Stimulated activated CD4-positive, alpha-beta T cell treated with anti-CD3 and anti-CD28 coated beads, Interleukin-1b, Interleukin-23, amount 100 ng/mL, for 24 hours (primary cell): Measurements from ENCODE around the gene IRX6.

ENCODE experiments used
- DNase-seq, 4 experiments: peaks; one replicate each; pipeline ENCODE4 v3.0.0-alpha.2; 2020; ENCODE audit warnings: low read depth in 4 of 4, low spot score in 1 of 4

IRX6 gene

DNA sequence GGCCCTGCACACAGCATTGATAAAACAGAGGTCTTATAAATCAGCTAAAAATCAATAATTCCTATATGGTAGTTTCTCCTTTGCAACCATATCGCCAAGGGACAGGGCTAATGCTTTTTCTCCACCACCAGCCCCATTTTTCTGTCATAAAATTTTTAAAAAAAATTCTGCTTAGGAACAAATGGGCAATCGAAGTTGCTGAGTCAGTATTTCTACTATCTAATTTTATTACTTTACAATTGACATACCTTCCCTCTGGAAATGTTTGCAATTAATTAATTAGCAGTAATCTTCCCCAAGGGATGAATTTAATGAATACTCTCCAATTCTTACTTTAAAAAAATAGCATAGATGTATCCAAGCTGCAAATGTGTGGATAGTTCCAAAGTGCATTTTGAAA lies 1.7 kb upstream of the IRX6 start:
- DNase-seq: no peak

DNA sequence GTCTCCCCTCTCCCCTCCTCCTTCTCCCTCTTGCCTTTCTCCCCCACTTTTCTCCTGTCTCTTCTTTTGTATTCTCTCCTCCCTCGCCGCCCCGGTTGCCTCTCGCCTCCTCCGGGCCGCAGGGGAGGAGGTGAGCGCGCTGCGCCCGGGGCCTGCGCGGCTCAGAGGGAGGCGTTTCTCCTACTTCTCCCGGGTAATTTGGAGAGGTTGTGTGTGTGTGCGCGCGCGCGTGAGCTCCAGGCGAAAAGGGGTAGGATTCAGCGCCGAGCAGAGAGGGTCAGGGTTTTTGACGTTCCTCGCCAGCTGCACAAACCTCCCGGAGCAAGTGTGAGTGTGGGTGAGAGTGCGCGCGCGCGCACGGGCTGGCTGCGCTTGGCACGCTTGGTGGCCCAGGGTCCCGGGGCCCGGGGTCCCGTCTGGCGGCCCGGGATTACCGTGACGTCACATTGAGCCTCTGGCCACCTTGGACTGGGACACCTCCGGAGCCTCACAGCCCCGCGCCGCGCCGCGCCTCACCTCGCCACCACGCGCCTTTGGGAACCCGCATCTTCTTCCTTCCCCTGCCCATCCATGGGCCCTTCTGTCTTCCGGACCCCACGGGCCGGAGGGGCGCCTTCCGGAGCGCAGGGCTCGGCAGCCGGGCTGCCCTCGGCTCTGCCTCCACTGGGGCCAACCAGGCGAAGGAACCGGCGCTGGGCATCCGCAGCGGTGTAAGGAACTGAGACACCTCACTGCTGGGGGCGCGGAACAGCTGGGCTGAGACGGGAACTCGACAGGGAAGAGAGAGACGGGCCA lies 479 bp downstream of the IRX6 start:
- DNase-seq: no peak

DNA sequence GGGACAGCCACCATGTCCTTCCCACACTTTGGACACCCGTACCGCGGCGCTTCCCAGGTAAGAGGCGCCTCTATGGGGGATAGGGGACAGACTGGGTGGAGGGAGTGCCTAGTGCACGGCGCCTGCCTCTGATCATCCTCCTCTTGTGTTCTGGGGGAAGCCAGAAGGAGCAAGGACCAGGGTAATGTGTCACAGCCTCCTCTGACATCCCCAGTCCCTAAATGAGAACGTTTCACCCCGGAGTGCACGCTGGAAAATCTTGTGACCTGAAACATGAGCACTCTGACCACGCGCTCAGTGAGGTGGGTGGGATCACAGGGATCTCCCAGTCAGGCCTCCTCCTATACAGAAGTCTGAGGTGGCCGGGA lies 1.1 kb downstream of the IRX6 start:
- no peak for DNase-seq

DNA sequence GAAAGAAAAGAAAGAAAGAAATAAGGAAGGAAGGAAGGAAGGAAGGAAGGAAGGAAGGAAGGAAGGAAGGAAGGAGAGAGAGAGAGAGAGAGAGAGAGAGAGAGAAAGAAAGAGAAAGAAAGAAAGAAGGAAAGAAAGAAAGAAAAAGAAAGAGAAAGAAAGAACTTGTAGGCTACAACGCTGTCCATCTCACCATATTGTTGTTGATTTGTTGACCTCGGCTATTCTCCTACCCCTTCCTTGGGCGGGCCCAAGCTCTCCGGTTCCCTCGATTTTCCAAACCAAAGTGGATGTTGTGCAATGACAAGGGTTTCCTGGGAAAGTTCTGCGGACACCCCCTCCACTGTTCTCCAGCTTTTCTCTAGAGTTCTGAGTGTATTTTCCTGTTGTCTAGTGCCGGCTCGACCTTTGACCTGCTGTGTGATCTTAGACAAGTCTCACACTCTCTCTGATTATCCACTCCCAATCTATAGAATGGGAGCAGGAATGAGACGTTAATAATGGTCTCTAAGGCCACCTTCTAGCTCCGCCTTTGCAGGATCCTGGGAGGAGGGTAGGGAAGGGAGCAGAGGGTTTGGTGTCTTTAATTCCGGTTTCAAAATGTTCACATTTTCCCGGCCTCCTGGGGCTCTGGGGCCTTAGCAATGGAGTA lies 1.6 kb downstream of the IRX6 start:
- DNase-seq: no peak

DNA sequence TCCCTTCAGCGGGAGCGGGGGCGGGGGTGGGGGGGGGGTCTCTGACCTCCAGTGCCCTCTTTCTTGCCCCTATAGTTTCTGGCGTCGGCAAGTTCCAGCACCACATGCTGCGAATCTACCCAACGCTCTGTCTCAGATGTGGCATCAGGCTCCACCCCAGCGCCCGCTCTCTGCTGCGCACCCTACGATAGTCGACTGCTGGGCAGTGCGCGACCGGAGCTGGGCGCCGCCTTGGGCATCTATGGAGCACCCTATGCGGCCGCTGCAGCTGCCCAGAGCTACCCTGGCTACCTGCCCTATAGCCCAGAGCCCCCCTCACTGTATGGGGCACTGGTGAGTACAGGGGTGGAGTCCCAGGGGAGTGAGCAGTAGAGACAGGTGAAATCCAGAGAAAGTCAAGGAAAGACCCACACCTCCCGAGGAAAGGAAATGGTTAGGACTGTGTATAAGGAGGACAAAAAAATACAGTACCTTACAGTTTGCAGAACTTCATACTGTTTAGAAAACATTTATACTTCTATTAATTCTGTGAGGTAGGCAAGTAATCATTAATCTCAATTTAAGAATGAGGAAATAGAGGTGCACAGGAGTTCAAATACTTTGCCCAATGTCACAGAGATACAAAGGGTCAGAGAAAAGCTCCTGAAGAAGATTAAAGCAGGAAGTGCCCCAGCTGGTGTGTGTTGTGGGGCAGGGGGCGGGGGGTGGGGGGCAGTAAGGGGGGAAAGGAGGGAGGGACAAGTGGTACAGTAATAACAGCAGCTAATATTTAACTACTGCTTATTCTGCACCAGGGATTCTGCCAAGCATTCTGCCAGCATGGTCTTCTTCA lies 2.5 kb downstream of the IRX6 start:
- DNase-seq: no peak

DNA sequence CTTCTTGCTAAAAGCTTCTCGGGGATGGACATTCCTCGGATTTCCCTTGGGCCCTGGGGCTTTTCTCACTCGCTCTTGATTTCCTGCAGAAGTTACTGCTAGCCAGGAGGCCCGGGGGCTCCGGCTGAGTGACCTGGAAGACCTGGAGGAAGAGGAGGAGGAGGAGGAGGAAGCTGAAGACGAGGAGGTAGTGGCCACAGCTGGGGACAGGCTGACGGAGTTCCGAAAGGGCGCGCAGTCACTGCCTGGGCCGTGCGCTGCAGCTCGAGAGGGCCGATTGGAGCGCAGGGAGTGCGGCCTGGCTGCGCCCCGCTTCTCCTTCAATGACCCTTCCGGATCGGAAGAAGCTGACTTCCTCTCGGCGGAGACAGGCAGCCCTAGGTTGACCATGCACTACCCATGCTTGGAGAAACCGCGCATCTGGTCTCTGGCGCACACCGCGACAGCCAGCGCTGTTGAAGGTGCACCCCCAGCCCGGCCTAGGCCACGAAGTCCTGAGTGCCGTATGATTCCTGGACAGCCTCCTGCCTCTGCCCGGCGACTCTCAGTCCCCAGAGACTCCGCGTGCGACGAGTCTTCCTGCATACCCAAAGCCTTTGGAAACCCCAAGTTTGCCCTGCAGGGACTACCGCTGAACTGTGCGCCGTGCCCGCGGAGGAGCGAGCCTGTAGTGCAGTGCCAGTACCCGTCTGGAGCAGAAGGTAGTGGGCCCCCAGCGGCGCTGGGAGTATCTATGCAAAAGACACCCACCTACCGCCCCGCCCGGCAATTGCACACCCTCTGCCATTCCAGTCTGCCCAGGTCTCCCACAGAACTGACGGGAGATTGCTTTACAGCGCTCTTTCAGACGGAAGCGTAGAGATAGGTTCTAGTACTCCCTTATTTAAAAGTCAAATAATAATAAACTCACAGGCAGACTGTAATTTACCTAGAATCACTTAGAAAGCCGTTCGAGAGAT lies 4.9 kb downstream of the IRX6 start:
- DNase-seq: no peak

DNA sequence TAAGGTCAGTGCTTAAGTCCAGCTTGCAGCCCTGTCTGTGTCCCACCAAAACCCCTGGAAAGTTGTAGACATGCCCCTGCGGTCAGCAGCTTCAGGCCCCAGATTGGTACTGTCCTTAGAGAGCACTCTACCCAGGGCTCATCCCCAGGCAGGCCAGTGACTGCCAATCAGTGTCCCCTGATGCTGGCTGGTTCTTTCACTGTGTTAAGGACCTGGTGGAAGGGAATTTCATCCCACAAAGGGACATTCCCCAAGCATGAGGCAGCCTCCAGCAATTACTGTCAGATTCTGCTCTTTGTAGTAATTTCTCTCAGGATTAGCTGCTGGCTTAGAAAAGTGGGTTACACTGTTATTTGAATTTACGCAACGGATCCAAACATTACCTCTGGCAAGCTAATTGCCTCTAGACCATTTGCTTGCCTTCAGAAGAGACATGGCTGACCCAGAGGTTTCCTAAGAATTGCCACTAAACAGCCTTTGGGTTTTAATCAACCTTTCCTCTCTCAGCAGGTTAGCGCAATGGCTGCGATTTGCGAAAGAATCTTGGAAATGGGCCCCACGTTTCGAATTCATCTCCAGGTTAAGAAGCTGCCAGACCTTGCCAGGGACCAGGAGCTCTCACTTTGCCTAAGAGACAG lies 5.9 kb downstream of the IRX6 start:
- DNase-seq: no peak

DNA sequence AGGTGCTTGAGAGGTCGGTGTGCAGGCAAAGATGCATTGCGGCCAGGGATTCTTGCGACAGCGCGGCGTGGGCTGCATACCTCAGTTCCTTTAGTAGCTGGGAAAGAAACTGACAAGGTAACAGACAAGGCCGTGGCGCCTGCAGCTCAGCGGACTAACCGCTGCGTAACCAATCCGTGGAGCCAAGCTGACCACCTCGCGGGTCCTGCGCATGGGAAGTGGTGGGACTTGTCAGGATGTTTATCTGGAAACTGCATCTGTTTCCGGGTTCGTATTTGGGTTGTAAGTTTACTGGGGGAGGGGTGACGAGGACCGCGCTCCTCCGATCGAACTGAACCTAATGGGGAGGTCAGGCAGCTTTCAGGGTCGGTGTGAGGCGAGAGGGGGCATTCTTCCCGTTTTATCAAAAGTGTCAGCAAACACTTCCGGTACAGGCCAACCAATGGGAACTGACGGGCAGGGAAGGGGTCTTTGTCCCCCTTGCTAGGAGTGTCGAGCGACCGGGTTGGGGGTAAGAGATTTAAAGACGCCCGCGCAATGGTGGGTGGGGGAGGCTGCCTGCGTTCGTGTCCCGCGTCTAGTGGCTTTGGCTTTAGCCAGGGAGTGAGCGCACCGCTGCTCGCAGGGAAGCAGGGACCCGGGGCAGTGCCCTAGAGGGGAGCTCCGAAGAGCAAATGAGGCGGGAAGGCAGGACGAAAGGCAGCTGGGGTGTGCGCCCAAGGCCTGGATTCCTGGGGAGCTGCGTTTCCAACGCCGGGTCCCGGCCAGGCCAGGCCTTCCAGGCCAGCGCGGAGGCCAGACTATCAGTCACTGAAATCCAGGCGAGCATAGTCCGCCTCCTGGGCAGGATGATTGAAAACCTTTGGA lies 7.0 kb downstream of the IRX6 start:
- DNase-seq: no peak

DNA sequence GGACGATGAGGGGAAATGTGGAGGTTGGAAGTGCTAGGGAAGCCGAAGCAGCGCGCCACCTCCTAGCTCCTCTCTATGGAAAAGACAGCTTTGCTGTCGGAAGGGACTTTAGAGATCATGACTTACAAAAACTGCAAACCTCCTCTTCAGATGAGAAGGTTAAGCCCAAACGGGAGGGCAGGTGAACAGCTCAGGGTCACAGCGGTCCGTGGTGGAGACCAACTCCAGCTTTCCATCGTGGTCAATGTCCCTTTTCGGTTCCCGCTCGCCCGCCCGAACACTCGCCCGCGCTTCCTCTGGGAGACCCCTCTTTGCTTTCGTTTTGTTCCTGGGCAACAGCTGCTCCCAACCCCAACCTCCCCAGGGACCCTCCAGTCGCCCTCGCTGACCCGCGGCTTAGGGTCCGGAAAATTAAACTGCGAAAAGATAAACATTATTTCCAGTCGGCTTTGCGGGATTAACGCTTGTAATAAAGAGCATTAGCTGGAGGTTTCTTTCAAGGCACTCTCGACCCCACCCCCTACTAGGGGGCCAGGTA lies 7.7 kb downstream of the IRX6 start:
- DNase-seq: no peak

DNA sequence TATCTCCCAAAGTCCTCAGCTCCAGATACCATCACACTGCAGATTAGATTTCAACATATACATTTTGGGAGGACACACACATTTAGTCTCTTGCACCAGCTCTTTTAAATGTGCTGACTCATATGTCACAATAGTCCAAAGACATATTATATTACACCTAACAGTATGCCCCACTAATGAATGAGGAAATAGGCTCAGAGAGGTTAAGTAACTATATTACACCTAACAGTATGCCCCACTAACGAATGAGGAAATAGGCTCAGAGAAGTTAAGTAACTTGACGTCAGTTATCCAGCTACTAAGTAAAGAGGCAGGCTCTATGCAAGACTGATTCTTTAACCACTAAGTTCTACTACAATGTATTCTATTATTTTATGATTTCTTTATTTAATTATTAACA lies 9.7 kb downstream of the IRX6 start:
- DNase-seq: no peak

DNA sequence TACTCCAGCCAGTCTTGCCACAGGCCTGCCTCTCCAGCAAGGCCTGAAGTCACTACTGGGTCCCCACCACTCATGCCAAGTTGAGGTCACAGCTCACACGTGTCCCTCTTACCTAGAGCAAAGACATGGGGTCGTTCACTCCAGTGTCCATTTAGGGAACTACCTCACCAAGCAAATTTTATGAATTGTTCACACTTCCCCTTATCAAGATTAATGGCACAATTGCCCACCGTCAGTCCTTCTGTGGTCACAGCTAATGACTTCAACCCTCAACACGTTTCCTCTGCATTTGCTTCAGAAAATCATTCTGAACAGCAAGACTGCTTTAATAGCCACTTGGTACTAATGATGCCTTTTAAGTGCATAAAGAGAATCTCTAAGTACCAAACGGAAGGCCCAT lies 14.6 kb downstream of the IRX6 start:
- DNase-seq: no peak

DNA sequence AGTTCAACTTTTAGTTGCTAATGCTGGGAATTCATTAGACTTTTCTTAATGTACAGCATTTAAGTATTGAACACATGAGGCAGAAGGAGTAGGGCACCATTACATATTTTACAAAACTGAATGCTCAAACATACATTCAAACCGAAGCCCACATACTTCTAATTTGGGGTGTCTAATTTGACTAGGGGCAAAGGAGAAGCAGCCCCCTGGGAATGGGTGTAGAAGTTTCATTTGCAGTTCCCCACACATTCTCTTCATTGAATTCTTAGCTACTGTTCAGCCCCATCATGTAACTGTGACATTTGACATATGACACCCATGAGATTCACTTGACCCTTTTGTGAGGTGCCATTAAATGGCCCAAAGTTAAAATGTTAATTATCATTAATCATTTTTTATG lies 16.4 kb downstream of the IRX6 start:
- DNase-seq: no peak

DNA sequence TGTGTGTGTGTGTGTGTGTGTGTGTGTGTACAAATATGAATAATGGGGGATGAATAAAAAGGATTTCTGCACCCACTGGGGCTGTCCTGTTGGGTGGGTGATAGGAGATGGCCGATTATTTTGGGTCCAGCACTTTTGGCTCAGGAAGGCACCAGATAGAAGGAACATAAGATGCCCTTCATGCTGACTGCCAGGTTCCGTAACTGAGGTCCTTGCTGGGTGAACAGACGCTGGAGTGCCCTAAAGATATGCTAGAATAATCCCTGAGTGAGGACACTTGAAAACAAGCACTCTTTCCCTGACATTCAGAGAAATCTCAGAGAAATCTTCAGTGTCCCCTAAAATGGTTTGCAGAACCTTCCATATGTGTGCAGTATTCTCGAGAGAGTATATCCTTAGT lies 17.7 kb downstream of the IRX6 start:
- no peak for DNase-seq

DNA sequence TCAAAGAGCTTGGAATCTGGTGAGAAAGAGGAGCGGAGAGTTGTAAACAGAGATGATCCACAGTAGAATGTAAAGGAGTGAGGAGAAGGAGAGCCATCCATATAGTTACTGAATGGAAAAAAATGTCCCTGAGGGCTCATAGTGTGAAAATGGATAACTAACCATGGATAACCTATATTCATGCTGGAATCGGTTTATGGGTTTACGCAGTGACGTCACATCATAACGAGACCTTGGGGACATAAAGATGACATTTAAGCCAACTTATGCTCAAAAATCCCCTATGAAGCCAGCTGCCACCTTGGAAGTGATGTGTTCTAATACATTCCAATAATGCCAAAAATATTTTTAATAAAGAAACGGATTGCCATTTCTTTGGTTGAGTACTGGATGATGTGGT lies 22.5 kb downstream of the IRX6 start:
- DNase-seq: no peak

DNA sequence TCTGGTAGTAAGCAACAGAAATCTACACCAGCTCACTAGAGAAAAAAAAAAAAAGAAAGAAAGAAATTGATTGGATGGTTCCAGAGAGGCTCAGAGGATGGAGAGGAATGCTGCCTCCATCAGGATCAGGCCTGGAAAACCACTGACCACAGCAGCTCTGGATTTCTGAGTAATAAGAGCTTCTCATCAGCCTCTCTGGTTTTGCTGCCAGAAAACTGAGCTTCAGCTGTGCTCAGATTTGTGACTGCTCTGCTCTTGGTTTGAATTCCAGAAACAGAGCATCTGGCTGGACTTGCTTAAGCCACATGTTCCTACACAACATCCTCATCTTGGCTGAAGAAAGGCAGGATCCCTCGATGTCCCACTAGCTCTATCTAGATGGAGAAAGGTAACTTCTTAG lies 25.9 kb downstream of the IRX6 start:
- DNase-seq: no peak

DNA sequence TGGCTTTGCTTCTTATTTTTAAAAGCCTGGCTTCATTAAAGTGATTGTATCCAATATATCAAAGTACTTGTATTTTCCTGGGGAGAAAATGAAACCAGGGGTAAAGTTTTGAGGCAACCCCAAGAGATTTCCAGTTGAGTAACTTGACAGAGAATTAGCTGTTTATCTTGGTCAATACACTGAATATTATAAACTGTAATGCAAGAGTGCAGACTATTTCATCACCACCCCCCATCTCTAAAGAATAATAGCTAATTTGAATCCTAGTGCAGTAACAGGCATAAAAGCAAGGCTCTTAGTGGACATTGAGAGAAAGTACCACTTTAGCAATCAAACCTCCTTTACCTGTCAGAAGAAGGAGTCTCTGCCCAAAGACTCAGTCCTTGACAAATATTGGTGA lies 27.0 kb downstream of the IRX6 start:
- DNase-seq: no peak

DNA sequence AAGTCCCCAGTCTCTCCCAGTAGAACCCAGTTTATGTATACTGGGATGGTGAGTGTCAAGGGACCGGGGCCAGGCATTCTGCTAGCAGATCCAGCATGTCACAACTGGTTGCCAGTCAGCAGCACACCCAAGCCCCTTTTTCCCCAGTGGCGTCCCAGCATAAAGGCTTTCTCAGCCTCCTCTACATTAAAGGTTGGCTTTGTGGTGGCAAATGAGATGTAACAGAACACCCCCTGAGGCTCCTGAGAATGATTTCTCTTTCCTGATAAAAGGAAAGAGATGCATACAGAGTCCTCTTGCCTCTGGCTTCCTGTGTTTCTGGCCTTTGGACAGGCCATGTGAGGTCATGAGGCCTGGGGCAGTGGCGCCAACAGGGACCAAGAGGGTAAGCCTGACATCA lies 27.9 kb downstream of the IRX6 start:
- no peak for DNase-seq

DNA sequence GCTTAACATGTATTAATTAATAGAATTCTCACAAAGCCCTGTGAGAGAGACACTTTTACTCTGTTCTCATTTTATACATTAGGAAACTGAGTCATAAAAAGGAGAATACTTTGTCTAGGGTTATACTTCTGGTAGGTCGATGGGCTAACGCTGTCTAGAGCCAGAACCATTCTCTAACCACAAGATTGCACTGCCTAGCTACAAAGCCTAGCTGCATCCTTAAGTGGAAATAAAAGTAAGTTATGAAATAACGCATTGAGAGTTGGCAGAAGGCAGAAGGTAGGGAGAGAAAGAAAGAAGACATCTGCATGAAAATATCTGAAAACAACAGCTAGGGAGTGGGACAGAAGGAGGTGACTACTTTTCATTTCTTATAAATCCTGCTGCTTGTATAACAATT lies 33.2 kb downstream of the IRX6 start:
- DNase-seq: no peak

DNA sequence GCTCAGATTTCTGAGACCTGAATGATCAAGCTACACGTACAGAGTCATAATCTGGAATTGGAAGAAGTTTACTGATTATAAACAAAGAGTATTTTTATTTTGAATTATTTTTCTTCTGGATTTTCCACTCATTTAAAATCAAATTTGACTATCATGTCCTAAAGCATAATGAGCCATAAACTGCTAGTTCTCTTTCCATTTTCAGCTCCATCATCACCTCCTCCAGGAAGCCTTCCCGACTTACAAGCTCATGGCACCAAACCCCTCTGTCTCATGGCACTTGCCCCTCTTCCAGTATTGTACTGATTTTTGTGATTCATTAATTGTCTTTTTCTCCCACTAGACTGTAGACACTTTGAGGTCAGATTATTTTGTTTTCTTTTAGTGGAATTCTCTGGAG lies 35.9 kb downstream of the IRX6 start:
- no peak for DNase-seq
